ENCODE data around the gene CES3.

Gene CES3

DNA sequence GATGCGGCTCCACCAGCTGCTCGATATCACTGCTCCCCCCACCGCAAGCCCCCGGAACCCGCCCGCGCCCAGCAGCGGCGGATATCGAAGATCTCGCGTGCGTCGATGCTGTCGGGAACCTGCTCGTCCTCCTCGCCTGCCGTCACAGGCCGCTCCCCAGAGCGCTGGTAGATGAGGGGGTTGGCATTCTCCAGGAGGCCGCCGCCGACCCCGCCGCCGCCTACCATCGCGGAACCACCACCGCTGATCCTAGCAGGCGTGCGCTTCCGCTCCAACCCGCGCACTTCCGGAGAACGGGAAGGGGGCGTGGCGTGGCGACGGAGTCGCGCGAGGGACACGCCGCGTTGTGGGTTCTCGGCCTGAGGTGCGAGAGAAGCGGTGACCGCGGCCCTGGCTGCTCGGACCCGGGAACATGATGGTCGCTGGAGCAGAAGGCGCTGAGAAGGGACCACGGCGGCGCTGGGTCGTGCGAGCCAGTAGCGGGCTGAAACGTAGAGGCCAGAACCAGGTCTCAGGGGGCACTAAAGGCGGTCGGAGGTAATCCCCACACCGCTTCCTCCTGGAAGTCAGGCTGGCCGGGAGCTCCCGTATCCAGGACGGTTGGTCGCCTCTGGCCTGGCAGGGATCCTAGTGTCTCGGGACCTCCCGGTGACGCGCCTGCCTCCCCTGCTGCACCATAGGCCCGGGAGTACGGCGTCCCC is 26.8 kb upstream of the CES3 start, which contains the start of gene CIAO2B (continued):
- TF ChIP-seq PRDM2 (tag by site-specific recombination; IDR thresholded peaks at IDR 0.05; ENCODE audit: borderline replicate concordance) (no peak), ZNF274 (IDR thresholded peaks at IDR 0.05; ENCODE audit: low read length) (no peak), ZNF274 (tag by site-specific recombination; IDR thresholded peaks at IDR 0.05; ENCODE audit: borderline replicate concordance) (no peak), ZNF350 (tag by site-specific recombination; IDR thresholded peaks at IDR 0.05) (no peak), EGR2 (tag by site-specific recombination; IDR thresholded peaks at IDR 0.05; ENCODE audit: low read depth) (peak; percentile 90), ZNF529 (tag by site-specific recombination; IDR thresholded peaks at IDR 0.05; ENCODE audit: insufficient replicate concordance) (no peak), ZNF488 (tag by site-specific recombination; IDR thresholded peaks at IDR 0.05) (no peak), ZNF701 (tag by site-specific recombination; IDR thresholded peaks at IDR 0.05) (no peak), SCRT2 (tag by site-specific recombination; IDR thresholded peaks at IDR 0.05) (no peak), ZNF621 (tag by site-specific recombination; IDR thresholded peaks at IDR 0.05) (no peak), ZNF362 (tag by site-specific recombination; IDR thresholded peaks at IDR 0.05) (no peak), OSR2 (tag by site-specific recombination; IDR thresholded peaks at IDR 0.05) (no peak), ZSCAN5A (tag by site-specific recombination; IDR thresholded peaks at IDR 0.05) (0 out of 2 replicates have a peak, but pooled peaks have one; percentile 20), ZNF548 (tag by site-specific recombination; IDR thresholded peaks at IDR 0.05) (no peak), ZNF416 (tag by site-specific recombination; IDR thresholded peaks at IDR 0.05) (no peak; the same call in 1 of the 2 replicates), ZNF302 (tag by site-specific recombination; IDR thresholded peaks at IDR 0.05; ENCODE audit: low read depth) (no peak), GLIS1 (tag by site-specific recombination; IDR thresholded peaks at IDR 0.05) (peak; percentile 84), BCL11A (tag by site-specific recombination; IDR thresholded peaks at IDR 0.05; ENCODE audit: low read depth) (no peak), ZNF214 (tag by site-specific recombination; IDR thresholded peaks at IDR 0.05; ENCODE audit: borderline replicate concordance) (no peak), ZFP37 (tag by site-specific recombination; IDR thresholded peaks at IDR 0.05) (no peak), ZNF148 (tag by site-specific recombination; IDR thresholded peaks at IDR 0.05; ENCODE audit: borderline replicate concordance) (no peak), ZFP41 (tag by site-specific recombination; IDR thresholded peaks at IDR 0.05; ENCODE audit: borderline replicate concordance) (no peak)
- TF ChIP-seq, protein P1, sequence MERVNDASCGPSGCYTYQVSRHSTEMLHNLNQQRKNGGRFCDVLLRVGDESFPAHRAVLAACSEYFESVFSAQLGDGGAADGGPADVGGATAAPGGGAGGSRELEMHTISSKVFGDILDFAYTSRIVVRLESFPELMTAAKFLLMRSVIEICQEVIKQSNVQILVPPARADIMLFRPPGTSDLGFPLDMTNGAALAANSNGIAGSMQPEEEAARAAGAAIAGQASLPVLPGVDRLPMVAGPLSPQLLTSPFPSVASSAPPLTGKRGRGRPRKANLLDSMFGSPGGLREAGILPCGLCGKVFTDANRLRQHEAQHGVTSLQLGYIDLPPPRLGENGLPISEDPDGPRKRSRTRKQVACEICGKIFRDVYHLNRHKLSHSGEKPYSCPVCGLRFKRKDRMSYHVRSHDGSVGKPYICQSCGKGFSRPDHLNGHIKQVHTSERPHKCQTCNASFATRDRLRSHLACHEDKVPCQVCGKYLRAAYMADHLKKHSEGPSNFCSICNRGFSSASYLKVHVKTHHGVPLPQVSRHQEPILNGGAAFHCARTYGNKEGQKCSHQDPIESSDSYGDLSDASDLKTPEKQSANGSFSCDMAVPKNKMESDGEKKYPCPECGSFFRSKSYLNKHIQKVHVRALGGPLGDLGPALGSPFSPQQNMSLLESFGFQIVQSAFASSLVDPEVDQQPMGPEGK (tag by site-specific recombination; IDR thresholded peaks at IDR 0.05), result peak; percentile 74
- TF ChIP-seq, protein P2, sequence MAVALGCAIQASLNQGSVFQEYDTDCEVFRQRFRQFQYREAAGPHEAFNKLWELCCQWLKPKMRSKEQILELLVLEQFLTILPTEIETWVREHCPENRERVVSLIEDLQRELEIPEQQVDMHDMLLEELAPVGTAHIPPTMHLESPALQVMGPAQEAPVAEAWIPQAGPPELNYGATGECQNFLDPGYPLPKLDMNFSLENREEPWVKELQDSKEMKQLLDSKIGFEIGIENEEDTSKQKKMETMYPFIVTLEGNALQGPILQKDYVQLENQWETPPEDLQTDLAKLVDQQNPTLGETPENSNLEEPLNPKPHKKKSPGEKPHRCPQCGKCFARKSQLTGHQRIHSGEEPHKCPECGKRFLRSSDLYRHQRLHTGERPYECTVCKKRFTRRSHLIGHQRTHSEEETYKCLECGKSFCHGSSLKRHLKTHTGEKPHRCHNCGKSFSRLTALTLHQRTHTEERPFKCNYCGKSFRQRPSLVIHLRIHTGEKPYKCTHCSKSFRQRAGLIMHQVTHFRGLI (tag by site-specific recombination; IDR thresholded peaks at IDR 0.05), result 0 out of 2 replicates have a peak, but pooled peaks have one; percentile 25

Data from HEK293 (cell line).